GM21619 (cell line): ENCODE measurements around the gene CTAGE9.
"Not testable (repeated sequence)": the region's sequence is repeated elsewhere in the genome, so short reads cannot be mapped to it uniquely, and the experiment has no call there.

Source experiments
- ATAC-seq: cut with Tn5 transposase; IDR thresholded peaks from one replicate; pipeline ENCODE4 v1.9.1; 2021; ENCODE audit not compliant: unreplicated experiment

The CTAGE9 gene

GRCh38 chr6:131710917-131711316 lies at the start of gene CTAGE9:
CTAGE9 (minus strand) TSS chr6:131711017; CDS start chr6:131711017, 0 bp downstream.
- not testable (repeated sequence) for ATAC-seq

- no peak for ATAC-seq
Observed at GRCh38 chr6:131758920-131759319, 48.1 kb upstream of the CTAGE9 start.

- ATAC-seq: no peak
Observed at GRCh38 chr6:131756039-131756438, 45.2 kb upstream of the CTAGE9 start.

GRCh38 chr6:131755597-131755996 lies 44.8 kb upstream of the CTAGE9 start:
- ATAC-seq: no peak

- no peak for ATAC-seq
Observed at GRCh38 chr6:131754715-131755567, 44.1 kb upstream of the CTAGE9 start.

- no peak for ATAC-seq
Observed at GRCh38 chr6:131754088-131754487, 43.3 kb upstream of the CTAGE9 start.

GRCh38 chr6:131751012-131751715 lies 40.3 kb upstream of the CTAGE9 start:
- not testable (repeated sequence) for ATAC-seq

- ATAC-seq: no peak
Observed at GRCh38 chr6:131749023-131749422, 38.2 kb upstream of the CTAGE9 start.

GRCh38 chr6:131747821-131748353 lies 37.1 kb upstream of the CTAGE9 start:
- ATAC-seq: no peak

- no peak for ATAC-seq
Observed at GRCh38 chr6:131745476-131745875, 34.7 kb upstream of the CTAGE9 start.

- ATAC-seq: no peak
Observed at GRCh38 chr6:131744432-131745287, 33.8 kb upstream of the CTAGE9 start.

GRCh38 chr6:131741688-131742393 lies 31.0 kb upstream of the CTAGE9 start:
- no peak for ATAC-seq

GRCh38 chr6:131740161-131740560 lies 29.3 kb upstream of the CTAGE9 start:
- no peak for ATAC-seq

- no peak for ATAC-seq
Observed at GRCh38 chr6:131739136-131739535, 28.3 kb upstream of the CTAGE9 start.

GRCh38 chr6:131736811-131737210 lies 26.0 kb upstream of the CTAGE9 start:
- no peak for ATAC-seq

- ATAC-seq: no peak
Observed at GRCh38 chr6:131736003-131736596, 25.3 kb upstream of the CTAGE9 start.

GRCh38 chr6:131733376-131734016 lies 22.7 kb upstream of the CTAGE9 start:
- ATAC-seq: no peak

GRCh38 chr6:131731224-131731623 lies 20.4 kb upstream of the CTAGE9 start:
- ATAC-seq: no peak

GRCh38 chr6:131730264-131730663 lies 19.4 kb upstream of the CTAGE9 start:
- ATAC-seq: no peak
